GM18519 (cell line): ENCODE results near the gene WDR90.
"Not testable (repeated sequence)": the region's sequence is repeated elsewhere in the genome, so short reads cannot be mapped to it uniquely, and the experiment has no call there.

Source experiments
- ATAC-seq: cut with Tn5 transposase; IDR thresholded peaks from one replicate; pipeline ENCODE4 v1.9.1; 2021; ENCODE audit warnings: mild to moderate bottlenecking, moderate library complexity; ENCODE audit not compliant: unreplicated experiment, low FRiP score

The WDR90 gene

DNA sequence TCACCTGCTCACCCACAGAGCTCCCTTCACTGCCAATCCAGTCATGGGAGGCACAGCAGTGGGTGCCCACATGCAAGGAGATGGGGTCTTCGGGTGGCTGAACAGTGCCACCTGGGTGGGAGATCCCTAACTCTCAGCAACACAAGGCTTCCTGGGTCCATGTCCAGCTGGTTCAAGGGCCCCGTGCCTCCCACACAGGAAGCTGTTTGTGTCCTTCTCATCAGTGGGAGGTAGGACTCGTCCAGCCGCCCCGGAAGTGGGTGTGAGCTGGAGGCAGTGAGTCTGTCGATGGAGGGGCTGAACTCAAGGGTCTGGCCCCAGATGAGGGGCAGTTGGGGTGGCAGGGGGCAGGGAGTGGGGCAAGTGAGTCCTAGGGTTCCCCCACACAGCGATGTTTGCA is 54.9 kb downstream of the WDR90 start:
- no peak for ATAC-seq

DNA sequence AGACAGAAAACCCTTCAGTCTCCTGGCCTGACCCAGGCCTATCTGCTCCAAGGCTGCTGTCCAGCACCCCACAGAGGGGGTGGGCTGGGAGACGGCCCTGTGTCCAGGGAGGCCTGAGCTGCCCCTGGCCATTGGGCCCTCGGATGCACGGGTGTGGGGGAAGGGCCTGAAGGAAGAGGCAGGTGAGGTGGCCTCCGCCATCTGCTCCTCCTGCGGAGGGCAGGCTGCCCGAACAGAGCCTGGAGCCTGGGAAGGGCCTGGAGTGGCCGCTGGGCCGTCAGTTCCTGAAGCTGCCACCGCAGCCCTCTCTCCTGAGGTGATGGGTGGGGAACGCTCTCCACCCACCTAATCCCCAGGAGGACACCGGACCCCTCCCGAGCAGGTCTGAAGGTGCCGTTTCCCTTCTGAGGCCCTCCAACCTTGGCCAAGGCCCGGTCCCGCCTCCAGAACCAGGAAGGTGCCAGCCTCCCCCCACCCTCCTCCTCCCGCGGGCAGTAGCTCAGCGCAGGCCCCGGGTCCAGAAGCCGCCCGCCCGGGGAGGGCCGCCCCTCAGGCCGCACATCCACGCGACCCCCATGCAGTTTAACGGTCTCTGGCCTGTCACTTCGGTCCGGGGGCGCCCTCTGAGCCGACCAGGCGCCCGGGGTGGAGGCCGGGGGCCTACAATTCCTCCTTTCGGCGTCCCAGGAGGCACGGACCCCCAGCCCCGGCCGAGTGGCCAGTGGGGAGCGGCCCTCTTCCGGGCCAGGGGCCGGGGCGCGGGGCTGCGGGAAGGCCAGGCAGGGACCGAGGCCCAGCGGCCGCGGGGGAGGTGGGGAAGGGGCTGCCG is 55.6 kb downstream of the WDR90 start:
- ATAC-seq, result no peak

DNA sequence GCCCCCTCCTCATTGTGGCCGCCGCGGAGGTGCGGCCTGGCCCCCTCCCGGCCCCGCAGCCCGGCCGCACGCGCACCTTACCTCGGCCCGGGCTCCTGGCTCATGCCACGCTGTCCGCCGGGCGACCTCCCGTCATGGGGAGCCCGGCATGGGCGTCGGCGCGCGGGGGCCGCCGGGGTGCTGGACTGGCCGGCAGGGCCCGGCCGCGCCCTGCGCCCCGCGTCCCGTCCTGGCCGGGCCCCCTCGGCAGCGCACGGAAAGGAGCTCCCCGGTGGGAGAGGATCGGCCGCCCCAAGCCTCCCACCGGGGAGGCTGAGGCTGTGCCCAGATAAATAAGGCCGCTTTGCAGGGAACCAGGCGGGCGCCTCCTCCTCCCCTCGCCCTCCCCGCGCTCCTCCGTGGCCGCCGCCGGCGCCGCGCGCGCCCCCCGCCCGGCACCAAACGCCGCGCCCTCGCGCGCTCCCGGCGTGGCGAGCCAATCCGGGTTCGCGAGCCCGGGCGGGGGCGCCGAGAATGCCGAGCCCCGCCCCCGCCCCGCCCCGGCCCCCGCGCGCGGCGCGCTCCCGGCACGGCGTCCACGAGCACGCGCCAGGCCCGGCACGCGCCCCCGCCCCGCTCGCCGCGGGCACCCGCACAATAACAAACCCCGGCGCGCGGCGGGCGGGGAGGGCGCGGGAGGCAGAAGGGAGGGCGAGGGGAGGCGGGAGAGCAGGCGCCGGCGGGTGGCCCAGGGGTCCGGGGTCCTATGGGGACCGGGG is 56.4 kb downstream of the WDR90 start, which contains the start of gene FBXL16:
FBXL16 (minus strand) TSS at position 371 of the 758 bp plus-strand sequence. CDS start 8,396 bp downstream, outside the sequence.
- no peak for ATAC-seq

DNA sequence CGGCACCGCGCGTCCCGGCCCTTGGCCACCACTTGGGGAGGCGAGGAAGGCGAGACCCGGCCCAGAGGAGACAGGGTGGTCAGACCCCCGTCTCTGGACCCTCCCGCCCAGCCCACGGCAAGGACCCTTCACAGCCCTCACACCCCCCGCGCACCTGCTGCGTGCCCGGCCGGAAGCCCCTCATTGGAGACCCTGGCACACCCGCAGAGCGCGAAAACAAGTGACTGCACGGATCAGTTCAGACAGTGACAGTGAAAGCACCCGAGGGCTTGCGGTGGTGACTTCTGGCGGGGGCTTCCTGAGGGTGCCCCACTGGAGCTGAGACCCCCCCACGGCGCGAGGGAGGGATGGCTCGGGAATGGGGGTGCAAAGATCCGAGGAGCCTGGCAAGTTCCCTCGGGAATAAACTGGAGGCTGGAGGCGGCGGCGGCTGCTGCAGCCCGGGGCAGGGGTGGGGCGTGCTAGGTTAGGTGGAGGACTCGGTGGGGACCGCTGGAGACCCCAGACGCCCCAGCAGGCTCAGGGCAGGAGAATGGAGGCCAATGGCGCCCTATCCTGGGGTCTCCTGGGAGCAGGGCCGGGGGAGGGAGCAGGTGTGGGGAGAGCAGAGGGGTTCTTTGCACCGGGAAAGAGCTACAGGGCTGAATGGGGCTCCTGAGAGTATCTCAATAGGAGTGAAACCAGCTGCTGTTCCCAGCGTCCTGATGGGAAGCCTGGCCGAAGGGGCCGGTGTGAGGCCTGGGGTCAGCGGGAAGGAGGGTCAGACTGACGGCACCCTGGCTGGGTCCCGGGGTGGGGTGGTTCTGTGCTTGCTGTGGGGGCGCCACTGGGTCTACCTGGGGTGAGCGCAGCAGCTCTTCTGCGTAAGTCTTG is 57.3 kb downstream of the WDR90 start:
- ATAC-seq, result no peak

DNA sequence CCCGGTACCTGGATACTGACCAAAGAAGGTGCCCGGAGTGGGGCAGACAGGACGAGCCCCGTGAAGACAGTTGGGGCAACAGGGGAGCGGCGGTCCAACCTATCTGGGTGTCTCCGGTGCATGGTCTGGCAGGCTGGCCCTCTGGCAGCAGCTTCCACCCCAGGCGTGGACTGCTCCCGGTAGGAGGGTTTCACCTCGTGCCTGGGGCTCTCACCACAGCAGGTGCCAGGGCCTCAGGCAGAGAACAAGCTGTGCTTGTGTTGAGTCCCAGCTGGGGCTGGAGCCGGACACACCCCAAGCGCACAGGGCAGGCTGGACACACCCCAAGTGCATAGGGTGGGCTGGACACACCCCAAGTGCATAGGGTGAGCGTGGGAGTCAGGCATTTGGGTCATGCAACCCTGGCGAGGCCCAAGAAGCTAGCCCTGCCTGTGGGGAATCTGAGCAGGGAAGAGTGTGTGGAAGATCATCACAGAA is 57.9 kb downstream of the WDR90 start:
- ATAC-seq, result no peak

DNA sequence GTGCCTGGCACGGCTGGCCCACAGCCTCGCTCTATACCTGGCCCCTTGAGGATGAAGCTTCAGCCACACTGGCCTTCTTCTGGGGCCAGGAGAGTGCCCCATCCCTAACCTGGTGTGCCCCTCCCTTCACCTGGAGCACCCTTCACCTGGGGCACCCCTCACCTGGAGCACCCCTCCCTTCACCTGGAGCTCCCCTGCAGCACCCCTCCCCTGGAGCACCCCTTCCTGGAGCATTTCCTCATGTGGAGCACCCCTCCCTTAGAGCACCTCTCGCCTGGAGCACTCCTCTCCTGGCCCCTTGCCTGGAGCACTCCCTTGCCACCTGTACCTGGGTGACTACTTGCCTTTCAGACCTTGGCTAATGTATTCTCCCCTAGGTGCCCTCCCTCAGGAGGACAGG is 58.9 kb downstream of the WDR90 start:
- no peak for ATAC-seq

DNA sequence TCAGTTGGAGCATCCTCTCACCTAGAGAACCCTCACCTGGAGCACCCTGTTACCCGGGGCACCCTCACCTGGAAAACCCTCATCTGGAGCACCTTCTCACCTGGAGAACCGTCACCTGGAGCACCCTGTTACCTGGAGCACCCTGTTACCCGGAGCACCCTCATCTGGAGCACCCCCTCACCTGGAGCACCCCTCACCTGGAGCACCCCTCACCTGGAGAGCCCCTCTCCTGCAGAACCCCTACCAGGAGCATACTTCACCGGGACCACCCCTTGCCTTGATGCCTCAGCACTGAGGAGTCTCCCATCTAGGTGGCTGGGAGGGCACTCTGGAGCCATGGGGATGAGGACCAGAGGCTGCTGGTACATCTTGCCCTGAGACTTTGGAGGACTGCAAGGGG is 59.8 kb downstream of the WDR90 start:
- no peak for ATAC-seq

DNA sequence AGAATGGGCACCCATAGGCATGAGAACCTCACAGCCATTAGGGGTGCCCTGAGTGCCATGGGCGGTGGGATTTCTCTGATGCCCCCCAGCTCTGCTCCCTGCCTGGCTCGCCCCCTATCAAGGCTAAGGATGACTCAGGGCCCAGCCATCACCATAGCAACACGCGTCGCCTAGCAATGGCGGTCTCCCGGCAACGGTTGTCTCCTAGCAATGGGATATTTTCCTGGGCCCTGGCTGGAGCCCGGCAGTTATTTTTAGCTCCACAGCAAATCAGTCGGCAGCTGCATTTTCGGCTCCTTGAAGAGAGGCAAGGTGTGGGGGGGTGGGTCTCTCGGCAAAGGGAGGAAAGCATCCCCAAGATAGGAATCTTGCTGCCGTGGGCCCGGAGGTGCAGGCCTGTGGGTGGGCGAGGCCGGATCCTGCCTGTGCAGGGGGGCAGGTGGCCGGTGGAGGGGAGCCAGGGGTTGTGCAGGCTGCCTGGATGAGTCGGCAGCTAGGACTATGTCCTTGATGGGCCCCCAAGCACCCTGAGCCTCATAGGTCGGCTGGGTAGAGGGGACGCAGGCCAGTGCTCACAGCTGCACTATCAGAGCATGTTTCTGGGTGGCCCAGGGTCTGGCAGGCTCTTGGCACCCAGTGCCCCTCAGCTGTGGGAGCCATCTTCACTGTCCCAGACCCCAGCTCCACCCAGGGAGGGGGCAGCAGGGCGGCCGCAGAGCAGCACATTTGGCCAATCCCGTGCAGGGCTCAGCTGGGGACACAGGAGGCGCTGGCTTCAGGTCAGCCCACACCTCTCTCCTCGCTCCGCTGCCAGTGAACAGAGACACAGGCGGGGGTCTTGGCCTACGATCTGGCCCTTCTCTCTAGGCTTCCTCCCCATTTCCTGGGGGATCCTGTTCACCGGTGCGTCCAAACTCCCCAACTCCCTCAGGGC is 60.7 kb downstream of the WDR90 start:
- no peak for ATAC-seq

DNA sequence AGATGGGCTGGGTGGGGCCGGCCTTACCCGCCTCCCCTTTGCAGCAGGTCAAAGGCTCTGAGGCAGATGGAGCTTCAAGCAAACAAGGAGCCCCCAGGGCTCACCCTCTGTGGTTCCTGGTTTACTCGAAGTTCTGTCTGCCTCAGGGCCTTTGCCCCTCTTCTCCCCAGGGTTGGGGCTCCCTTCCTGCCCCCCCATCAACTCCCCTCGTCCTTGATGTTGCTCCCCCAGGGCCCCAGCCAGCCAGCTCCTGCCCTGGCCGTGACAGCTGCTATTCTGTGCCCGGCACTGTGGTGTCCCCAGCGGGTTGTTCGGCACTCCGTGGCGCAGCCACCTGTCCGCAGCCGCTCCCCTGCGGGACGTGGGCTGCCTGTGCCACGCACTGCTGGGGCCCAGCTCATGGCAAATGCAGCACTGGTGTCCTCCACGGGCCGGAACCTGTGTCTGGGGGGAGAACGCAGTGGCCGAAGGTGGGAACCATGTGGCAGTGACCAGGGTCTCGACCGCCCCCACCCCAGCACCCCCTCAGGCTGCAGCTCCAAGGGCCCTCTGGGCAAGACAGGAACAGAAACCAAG is 61.4 kb downstream of the WDR90 start:
- no peak for ATAC-seq

DNA sequence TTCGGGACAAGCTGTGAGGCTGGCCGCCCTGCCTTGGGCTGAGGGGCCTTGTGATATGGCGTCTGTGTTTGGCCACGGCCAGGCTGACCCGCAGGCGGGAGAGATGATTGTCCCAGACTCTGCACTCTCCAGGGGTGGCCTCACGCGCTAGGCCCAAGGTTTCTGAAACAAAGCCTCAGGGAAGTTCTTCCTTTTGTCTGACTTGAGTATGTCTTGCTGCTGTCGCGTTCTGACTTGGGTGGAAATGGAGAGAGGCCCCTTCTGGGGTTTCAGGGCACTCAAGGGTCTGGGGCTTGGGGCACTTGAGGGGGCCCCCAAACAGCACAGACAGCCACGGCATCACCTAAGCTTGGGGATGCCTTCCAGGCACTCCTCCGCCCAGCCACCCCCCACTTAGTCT is 61.9 kb downstream of the WDR90 start:
- no peak for ATAC-seq

DNA sequence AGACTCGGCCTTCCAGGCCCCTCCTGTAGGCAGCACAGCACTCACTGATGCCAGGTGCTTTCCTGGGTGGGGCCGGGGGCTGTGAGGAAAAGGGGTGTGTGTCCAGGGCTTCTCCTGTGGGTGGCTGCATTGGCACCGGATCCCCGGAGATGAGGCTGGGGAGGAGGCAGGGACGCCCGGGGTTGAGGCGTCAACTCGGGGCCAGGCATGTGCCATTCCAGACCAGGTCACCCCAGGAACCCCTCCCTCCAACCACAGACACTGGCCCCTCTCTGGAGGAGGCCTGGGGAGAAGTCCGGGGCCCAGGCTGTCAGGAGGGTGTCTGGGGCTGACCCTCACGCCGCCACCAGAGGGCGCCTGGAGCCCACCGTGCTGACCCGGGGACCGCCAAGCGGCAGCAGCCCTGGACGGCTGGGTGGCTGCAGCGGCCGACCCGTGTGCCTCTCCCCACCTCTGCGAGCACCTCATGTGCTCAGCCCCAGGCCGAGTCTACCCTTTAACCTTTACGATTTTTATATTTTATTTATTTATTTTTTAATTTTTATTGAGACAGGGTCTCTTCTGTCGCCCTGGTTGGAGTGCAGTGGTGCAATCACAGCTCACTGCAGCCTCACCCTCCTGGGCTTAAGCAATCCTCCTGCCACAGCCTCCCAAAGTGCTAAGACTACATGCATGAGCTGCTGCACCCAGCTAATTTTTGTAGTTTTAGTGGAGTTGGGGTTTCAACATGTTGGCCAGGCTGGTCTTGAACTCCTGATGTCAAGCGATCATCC is 62.6 kb downstream of the WDR90 start:
- ATAC-seq, result no peak

DNA sequence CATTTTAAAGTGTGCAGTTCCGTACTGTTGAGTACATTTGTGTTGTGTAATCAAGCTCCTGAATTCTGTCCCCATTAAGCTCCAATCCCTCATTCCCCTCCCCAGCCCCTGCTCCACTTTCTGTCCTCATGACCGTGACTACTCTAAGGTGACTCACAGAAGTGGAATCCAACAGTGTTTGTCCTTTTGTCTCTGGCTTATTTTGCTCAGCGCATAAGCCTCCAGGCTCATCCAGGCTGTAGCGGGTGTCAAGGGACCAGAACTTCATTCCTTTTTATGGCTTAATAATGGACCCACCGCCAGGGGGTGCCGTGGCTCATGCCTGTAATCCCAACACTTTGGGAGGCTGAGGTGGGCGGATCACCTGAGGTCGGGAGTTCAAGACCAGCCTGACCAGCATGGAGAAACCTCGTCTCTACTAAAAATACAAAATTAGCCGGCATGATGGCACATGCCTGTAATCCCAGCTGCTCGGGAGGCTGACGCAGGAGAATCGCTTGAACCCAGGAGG is 63.6 kb downstream of the WDR90 start:
- ATAC-seq, result not testable (repeated sequence)

DNA sequence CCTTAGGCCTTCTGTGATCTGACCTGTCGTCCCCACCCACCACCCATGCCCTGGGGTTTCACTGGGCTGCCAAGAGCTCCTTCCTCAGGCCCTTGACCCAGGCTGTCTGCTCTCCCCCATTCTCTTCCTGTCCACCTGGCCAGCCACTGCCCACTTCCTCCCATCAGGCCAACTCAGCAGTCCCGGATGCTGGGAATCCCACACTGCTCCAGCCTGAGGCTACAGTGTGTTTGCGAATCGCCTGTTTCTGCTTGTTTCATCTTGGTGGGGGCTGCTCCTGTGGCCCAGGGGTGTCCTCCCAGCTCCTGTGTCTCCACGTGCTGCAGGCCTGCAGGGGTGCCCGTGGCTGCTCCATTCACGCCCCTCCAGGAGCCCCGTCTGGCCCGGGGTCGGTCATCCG is 64.9 kb downstream of the WDR90 start:
- ATAC-seq, result no peak

DNA sequence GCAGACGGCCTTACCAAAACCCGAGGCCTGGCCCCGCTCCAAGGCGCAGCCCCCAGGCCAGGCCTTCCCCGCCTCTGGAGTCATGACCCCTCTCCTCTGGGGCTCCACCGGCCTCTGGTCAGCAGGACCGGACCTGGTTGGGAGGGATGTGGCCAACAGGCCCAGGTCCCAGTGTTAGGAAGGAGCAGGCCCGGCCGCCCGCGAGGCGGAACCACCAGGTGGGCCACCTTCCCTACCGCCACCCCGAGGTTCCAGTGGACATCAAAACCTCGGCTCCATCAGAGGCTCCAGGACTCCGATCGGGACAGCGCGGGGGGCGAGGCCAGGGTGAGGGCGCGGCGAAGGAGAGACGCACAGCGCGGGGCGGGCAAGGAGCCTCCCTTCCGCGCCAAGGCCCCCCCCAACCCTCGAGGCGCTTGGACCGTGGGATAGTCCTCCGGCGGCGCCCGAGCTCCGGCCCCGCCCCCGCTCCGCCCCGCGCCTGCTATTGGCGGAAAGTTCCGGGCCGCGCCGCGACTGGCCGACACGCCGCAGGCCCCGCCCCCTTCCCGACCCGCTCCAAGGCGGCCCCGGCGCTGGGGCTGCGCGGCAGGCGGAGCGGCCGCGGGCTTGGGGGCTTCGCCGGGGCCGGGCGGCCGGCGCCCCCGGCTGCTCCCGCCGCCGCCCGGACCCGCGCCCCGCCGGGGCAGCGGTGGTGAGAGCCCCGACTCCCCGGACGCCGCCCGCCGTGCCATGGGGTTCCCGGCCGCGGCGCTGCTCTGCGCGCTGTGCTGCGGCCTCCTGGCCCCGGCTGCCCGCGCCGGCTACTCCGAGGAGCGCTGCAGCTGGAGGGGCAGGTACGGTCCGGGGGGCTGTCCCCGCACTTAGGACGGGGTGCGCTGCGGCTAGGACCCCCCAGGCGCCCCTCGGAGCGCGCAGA is 65.7 kb downstream of the WDR90 start, which contains the start of gene METRN:
METRN (plus strand) TSS at position 561 of the 919 bp plus-strand sequence; CDS start at position 733, 172 bp downstream.
- ATAC-seq, result no peak

DNA sequence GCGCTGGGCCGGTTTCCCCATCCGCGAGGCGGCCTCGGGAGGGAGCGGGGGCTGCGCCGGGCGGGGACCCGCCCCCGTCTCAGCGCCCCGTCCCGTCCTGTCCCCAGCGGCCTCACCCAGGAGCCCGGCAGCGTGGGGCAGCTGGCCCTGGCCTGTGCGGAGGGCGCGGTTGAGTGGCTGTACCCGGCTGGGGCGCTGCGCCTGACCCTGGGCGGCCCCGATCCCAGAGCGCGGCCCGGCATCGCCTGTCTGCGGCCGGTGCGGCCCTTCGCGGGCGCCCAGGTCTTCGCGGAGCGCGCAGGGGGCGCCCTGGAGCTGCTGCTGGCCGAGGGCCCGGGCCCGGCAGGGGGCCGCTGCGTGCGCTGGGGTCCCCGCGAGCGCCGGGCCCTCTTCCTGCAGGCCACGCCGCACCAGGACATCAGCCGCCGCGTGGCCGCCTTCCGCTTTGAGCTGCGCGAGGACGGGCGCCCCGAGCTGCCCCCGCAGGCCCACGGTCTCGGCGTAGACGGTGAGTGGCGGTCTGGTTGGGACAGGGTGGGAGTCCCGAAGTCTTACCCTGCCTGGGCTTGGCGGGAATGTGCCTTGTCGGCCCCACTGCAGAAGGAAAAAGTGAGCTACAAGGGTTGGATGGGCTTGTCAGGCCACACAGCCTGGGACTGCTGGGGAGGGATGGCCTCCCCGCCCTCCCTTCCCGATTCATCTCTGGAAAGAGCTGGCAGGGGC is 66.5 kb downstream of the WDR90 start:
- ATAC-seq, result no peak

DNA sequence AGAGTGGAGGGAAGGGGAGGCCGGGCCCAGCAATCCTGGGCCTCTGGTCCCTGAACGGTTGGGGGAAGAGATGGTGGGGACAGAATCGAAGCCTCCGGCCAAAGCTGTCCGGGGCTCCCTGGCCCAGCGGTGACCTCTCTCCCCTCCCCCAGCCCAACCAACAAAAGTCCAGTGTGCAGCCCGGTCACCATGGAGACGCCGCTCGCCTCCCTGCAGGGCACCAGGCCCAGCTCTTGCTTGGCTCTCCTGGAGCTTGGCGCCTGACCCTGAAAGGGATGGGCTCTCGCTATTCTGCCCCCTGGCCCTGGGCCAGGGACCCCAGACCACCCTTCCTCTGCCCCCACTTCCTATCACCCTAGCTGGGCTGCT is 67.0 kb downstream of the WDR90 start:
- ATAC-seq, result no peak
